GM21367 (cell line): Measurements from ENCODE around the gene LMNA.

Experiments
- ATAC-seq: cut with Tn5 transposase; IDR thresholded peaks from one replicate; pipeline ENCODE4 v1.9.1; 2021; ENCODE audit not compliant: unreplicated experiment

The LMNA gene

GRCh38 chr1:156135930-156136871 is 21.7 kb downstream of the LMNA start:
- ATAC-seq = no peak

- no peak for ATAC-seq
These were observed 22.5 kb downstream of the LMNA start for GRCh38 chr1:156136970-156137483.

GRCh38 chr1:156138458-156138867 is 24.0 kb downstream of the LMNA start:
- no peak for ATAC-seq

- ATAC-seq = no peak
These were observed 26.6 kb downstream of the LMNA start for GRCh38 chr1:156140879-156141707.

- ATAC-seq = no peak
These were observed 29.4 kb downstream of the LMNA start for GRCh38 chr1:156143765-156144489.

- no peak for ATAC-seq
These were observed 30.2 kb downstream of the LMNA start for GRCh38 chr1:156144742-156145141.

GRCh38 chr1:156145650-156146019 is 31.1 kb downstream of the LMNA start:
- ATAC-seq = no peak

DNA sequence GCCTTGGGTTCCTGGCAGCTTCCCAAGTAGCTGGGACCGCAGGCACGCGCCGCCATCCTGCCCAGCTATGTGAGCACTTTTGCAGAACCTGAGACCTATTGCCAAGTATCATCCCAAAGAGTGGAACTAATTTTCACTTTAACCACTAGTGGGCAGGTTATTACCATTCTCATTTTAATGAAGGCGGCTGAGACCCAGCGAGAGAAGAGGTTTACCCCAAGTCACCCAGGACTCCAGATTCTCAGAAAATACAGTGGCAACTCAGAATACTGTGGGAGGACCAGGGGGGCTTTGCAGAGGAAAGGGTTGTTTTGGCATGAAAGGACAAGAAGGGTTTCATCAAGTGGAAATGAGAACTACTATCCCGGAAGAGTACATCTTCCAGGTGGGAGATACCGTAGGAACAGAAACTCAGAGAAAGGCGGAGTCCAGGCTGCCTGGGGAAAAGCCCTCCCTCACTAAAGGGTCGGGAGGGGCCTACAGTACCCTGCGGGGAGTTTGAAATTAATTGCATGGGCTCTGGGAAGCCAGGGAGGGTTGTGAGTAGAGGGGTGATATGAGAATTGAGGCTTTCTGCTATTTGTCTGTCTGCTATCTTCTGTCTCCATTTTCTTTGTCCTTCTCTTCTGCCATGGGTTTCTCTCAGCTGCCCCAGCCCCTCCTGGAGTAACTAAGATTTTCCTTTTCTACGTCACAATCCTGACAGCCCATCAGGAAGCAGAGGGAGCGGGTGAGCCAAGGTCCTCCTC is 31.7 kb downstream of the LMNA start:
- ATAC-seq = no peak

- ATAC-seq = no peak
These were observed 32.4 kb downstream of the LMNA start for GRCh38 chr1:156146769-156147405.

GRCh38 chr1:156148216-156148615 is 33.7 kb downstream of the LMNA start:
- no peak for ATAC-seq

- peak; percentile 28 for ATAC-seq
These were observed 35.1 kb downstream of the LMNA start for GRCh38 chr1:156149374-156150332.

- ATAC-seq = no peak
These were observed 36.0 kb downstream of the LMNA start for GRCh38 chr1:156150333-156151011.

DNA sequence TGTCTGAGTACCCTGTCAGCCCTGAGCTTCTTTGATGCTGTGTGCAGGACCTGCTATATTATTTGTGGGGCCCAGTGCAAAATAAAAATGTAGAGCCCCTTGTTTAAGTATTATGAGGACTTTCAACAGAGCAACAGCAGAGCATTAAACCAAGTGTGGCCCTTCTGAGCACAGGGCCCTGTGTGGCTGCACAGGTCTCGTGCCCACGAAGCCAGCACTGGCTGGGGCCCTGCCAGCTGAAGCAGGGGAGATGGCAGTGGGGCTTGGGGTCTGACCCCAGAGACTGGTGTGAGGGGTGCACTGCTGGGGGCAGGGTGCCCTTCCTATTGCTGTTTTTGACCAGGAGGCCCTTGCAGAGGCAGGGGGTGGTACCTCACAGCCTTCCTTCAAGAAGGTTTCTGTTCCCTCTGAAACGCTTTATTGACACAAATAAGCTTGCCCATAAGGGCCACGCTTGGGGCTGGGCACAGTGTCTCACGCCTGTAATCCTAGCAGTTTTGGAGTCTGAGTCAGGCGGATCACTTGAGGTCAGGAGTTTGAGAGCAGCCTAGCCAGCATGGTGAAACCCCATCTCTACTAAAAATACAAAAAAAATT is 36.7 kb downstream of the LMNA start:
- ATAC-seq = no peak

DNA sequence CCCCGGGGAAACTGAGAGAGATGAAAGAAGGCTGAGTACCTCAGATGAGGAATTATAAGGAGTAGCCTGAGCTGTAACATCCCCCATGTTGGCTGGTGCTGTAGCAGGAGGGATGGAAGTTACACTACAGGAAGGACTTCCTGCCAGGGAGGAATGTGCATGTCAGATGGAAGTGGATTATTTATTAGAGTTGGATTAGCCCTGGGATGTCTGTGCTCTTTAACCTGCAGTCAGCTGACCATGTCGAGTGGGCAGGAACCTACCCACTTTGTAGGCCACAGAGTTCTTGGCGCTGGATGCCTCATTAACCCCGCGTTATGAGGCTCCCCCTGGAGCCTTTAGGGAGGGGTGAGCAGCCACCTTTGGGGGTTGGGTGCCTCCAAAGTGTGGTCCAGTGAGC is 38.1 kb downstream of the LMNA start:
- ATAC-seq = no peak

GRCh38 chr1:156153362-156153761 is 38.9 kb downstream of the LMNA start, which contains the start of gene SEMA4A:
TSS of gene SEMA4A (plus strand) at chr1:156153585. CDS start at chr1:156154579, 994 bp downstream.
- ATAC-seq = no peak

GRCh38 chr1:156154317-156154749 is 39.8 kb downstream of the LMNA start:
- ATAC-seq = no peak

DNA sequence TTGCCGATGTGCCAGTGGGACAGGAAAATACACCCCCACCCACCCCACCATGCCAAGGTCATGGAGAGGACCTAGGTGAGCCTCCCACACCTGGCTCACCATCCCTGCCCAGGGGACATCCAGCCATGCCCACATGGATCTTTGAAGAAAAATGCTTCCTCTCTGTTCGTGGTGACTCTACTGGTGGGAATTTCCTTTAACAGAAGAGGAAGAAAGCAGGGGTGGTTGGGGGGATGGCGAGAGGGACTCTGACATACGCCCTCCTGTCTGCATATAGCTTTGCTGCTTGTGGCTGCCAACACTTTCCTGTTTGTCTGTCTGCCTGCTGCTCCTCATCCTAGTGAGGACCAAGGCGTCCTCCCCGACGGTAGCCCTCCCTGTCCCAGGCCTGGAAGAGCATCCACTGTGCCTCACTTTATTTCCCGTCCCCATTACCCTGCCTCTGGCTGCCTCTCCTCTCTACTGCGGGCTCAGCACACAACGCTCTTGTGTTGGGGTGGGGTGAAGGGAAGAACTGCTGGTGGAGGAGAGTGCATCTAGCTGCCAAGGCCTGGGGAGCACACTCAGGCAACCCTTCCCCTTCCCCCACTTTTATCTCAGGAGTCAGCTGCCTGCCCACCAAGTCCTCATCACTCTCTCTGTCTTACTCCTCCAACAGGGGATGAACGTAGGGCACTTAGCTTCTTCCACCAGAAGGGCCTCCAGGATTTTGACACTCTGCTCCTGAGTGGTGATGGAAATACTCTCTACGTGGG is 41.4 kb downstream of the LMNA start:
- no peak for ATAC-seq
